ENCODE data around the gene ARHGAP25.

ARHGAP25 gene

DNA sequence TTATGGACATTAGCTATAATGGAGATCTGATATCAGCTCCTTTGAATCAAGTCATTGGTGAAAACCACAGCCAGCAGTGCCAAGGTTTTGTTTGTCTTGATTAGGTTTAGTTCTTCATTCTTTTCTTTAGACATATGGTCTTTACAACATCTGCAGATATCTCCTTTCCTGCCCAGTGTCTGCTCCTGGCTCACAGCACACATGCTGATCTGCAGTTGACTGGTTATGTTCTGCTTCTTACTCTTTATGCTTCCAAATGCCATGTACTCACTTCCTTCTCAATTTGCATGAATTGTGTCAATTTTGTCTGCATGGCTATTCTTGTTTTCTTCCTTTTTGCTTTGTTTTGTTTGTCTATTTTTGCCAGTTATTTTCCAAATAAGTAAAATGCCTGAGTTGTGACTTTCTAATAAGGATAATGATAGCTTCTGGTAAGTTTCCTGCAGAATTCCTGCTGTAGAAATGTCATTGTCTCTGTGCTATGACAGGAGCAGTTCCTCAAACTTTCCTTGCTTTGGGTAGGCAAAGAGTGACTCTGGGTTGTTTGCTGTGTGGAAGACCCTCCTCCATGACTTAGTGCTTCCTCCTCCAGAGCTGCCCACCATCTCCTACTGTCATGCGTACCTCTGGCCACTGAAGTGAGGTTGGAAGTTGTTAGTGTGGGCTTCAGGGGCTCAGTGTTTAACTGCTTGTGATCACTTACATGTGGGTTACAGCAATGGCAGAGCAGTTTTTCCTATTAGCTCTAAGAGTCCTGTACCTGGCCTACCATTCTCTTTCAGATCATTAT is 8.2 kb downstream of the ARHGAP25 start:
- DNase-seq (ENCODE audit: low read depth in 2 of 2) = no peak

- DNase-seq (ENCODE audit: low read depth in 2 of 2) = no peak
These were observed 8.9 kb downstream of the ARHGAP25 start for GRCh38 chr2:68743531-68743930.

DNA sequence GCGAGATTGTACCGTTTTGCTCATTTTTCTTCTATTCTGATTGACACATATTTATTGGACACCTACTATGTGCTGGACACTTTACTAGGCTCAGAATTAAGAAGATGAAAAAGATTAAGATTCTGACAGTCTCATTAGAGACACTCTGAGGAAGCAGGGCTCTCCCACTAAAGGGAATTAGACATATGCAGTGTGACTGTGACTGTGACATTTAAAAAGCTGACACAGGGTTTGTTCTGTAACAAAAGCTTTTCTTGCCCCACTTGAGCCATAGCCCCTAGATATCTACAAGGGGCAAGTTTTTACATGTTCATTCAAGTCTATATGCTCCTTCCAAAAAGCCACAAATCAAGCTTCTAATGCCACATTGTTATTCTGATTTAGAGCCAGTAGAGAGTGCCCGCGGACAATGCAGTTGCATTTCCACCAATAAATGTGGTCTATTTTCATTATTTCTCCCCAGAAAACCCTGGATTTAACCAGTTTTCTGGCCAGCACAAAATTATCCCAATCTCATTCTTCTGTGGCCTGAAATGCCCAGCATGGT is 9.8 kb downstream of the ARHGAP25 start:
- no peak for DNase-seq (ENCODE audit: low read depth in 2 of 2)

DNA sequence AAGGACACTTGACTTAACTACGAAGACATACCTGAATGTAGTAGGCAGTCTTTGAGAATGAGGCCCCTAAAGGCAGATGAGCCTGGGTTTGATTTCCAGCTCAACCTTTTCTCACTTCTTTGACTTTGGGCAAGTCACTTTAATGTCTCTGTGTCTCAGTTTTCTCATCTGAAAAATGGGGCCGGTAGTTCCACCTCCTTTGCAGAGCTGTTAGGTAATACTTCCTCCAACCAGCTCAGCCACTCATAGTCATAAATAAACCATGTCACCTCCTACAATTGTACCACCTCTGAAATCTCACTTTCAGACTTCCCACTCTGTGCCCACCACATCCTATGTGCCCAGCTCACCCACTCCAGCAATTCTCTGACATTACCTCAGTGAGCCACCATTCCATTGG is 10.4 kb downstream of the ARHGAP25 start:
- DNase-seq (ENCODE audit: low read depth in 2 of 2) = no peak

DNA sequence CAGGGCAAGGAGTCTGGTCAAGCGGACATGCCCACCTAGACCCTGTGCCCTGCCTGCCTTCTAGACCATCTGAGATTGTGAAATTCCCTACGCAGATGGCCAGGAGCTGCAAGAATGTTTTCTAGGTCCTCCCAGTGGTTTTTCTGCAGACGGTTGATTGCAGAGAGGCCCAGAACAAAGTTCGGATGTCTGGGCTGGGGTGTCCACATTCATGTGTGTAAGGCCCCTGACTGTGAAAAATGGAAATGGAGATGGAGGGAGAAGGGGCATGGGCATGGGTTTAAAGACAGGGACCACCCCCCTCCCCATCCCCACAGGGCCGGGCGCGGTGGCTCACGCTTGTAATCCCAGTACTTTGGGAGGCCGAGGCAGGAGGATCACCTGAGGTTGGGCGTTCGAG is 11.8 kb downstream of the ARHGAP25 start:
- DNase-seq (ENCODE audit: low read depth in 2 of 2) = no peak

GRCh38 chr2:68747413-68747812 is 12.8 kb downstream of the ARHGAP25 start:
- DNase-seq (ENCODE audit: low read depth in 2 of 2) = no peak

DNA sequence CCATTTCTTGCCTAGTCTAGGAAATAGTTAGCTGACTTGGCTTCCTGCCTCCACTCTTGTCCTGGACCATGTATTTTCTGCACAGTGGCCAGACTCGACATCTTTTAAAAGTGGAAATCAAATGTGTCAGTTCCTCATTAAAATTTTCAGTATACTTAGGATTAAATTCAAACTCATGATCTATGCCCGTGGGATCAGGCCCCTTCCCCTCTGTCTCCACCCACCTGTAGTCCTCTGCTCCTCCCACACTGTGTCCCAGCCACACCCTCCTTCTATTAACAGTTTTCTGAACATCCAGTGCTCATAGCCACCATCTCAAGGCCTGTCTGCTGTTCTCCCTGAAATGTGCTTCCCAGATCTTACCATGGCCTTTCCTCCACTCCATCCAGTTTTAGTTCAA is 13.3 kb downstream of the ARHGAP25 start:
- DNase-seq (ENCODE audit: low read depth in 2 of 2) = no peak

DNA sequence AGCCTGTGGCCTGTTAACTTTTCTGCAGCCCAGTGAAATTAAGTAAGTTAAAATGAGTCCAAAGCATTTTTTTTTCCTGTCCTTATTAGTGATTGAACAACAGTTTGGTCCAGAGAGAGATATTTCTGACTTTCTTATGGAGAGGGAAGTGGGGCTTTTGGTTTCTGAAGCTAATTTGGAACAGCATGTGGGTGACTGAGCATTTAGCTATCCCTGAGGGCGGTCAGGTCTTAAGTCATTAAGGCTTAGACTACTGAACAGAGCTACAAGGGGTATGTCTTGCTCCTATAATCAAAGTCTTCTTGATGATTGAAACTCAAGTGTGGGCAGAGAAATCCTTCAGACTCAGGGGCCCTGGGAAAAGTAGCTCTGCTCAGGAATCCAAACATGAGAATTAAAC is 14.0 kb downstream of the ARHGAP25 start:
- DNase-seq (ENCODE audit: low read depth in 2 of 2) = no peak

- DNase-seq (ENCODE audit: low read depth in 2 of 2) = no peak
These were observed 14.7 kb downstream of the ARHGAP25 start for GRCh38 chr2:68749345-68749744.

GRCh38 chr2:68750592-68751396 is 16.2 kb downstream of the ARHGAP25 start:
- DNase-seq (ENCODE audit: low read depth in 2 of 2) = no peak

GRCh38 chr2:68751397-68752339 is 17.1 kb downstream of the ARHGAP25 start:
- peak; percentile 78 for DNase-seq (ENCODE audit: low read depth in 2 of 2)

- no peak for DNase-seq (ENCODE audit: low read depth in 2 of 2)
These were observed 18.7 kb downstream of the ARHGAP25 start for GRCh38 chr2:68753318-68753717.

GRCh38 chr2:68755071-68755470 is 20.5 kb downstream of the ARHGAP25 start:
- no peak for DNase-seq (ENCODE audit: low read depth in 2 of 2)

DNA sequence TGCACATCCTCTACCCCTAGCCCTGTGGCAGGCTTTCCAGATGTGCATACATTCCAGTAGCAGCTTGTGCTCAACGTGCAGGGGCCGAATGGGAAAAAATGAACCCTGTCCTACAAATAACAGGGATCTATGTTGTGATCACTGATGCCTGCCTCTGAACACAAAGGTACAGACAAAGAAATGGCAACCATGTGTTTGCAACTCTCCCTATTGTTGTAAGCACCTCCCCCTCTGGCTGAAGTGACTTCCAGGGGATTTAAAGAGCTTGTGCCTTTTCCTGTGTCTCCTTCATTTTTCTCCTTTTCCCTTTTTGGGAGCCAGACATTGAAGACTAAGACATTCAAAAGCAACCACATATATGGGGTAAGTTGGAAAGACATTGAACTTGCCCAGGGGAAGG is 21.6 kb downstream of the ARHGAP25 start:
- no peak for DNase-seq (ENCODE audit: low read depth in 2 of 2)

- DNase-seq (ENCODE audit: low read depth in 2 of 2) = no peak
These were observed 22.5 kb downstream of the ARHGAP25 start for GRCh38 chr2:68757081-68757480.

DNA sequence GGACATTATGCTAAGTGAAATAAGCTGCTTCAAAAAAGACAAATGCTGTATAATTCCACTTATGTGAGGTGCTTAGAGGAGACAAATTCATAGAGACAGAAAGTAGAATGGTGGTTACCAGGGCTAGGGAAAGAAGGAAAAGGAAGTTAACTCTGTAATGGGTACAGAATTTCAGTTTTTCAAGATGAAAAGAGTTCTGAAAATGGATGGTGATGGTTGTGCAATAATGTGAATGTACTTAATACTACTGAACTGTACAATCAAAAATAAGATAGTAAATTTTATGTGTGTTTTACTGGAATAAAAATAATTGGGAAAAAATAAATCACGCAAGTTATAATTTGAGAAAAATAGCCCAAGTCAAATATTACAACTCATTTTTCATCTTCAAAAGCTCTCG is 27.5 kb downstream of the ARHGAP25 start:
- no peak for DNase-seq (ENCODE audit: low read depth in 2 of 2)

GRCh38 chr2:68762665-68763064 is 28.1 kb downstream of the ARHGAP25 start:
- DNase-seq (ENCODE audit: low read depth in 2 of 2) = no peak

- no peak for DNase-seq (ENCODE audit: low read depth in 2 of 2)
These were observed 29.6 kb downstream of the ARHGAP25 start for GRCh38 chr2:68764041-68764805.

- DNase-seq (ENCODE audit: low read depth in 2 of 2) = no peak
These were observed 30.2 kb downstream of the ARHGAP25 start for GRCh38 chr2:68764806-68765311.

DNA sequence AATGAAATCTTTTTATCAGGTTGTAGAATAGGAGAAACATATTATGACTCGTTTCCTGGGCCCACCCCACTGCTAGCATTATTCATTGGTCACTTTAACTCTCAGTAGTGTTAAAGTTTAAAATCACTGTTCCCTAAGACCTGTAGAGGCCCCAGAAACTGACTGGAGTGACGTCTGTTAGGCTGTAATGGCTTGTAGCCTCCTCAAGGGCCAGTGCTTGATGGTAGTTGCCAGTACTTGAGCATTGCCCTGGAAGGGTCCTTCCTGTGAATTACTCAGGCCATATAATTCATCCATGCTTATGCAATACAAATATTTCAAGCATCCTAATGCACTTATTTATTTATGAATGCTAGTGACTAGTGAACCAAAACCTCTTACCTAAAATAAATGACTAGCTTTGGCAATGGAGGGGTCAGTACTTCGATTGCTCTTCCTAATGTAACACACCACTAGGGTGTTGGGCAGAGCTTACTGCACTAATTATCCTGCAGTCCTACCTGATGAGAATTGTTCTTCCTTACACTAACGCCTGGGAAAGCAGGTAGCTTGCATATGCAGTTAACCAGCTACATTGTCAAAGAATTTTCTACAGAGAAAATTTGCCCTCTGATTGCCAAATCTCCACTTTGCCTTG is 31.2 kb downstream of the ARHGAP25 start:
- DNase-seq (ENCODE audit: low read depth in 2 of 2) = no peak

Measured in stimulated activated CD8-positive, alpha-beta memory T cell treated with anti-CD3 and anti-CD28 coated beads, Interleukin-7, amount 100 ng/mL, for 4 hours (primary cell).